ENCODE results near the gene SUCLA2.
"Not testable (repeated sequence)": the region's sequence is repeated elsewhere in the genome, so short reads cannot be mapped to it uniquely, and the experiment has no call there.

SUCLA2 gene

GRCh38 chr13:47990920-47991466, 10.1 kb downstream of the SUCLA2 start:
- DNase-seq, result no peak

- no peak for DNase-seq
Observed at GRCh38 chr13:47990427-47990826, 10.6 kb downstream of the SUCLA2 start.

GRCh38 chr13:47983070-47983469, 18.0 kb downstream of the SUCLA2 start:
- no peak for DNase-seq

- no peak for DNase-seq
Observed at GRCh38 chr13:47976325-47976724, 24.7 kb downstream of the SUCLA2 start.

GRCh38 chr13:47964863-47965262, 36.2 kb downstream of the SUCLA2 start:
- DNase-seq, result no peak

- DNase-seq, result no peak
Observed at GRCh38 chr13:47962237-47962636, 38.8 kb downstream of the SUCLA2 start.

GRCh38 chr13:47959468-47960247, 41.4 kb downstream of the SUCLA2 start:
- DNase-seq, result no peak

GRCh38 chr13:47957073-47957472, 44.0 kb downstream of the SUCLA2 start:
- DNase-seq, result no peak

- DNase-seq, result no peak
Observed at GRCh38 chr13:47955836-47956235, 45.2 kb downstream of the SUCLA2 start.

- DNase-seq, result no peak
Observed at GRCh38 chr13:47949799-47950198, 51.3 kb downstream of the SUCLA2 start.

GRCh38 chr13:47945738-47946137, 55.3 kb downstream of the SUCLA2 start:
- no peak for DNase-seq

- DNase-seq, result not testable (repeated sequence)
Observed at GRCh38 chr13:47945146-47945545, 55.9 kb downstream of the SUCLA2 start.

GRCh38 chr13:47934371-47934770, 66.7 kb downstream of the SUCLA2 start:
- DNase-seq, result no peak

GRCh38 chr13:47932950-47933923, 67.8 kb downstream of the SUCLA2 start:
- peak; percentile 37 for DNase-seq

GRCh38 chr13:47930649-47931165, 70.4 kb downstream of the SUCLA2 start:
- DNase-seq, result no peak

GRCh38 chr13:47929156-47929555, 71.9 kb downstream of the SUCLA2 start:
- DNase-seq, result no peak

GRCh38 chr13:47917022-47917574, 84.0 kb downstream of the SUCLA2 start:
- no peak for DNase-seq

GRCh38 chr13:47908197-47908902, 92.7 kb downstream of the SUCLA2 start:
- DNase-seq, result no peak

GRCh38 chr13:47904891-47905290, 96.2 kb downstream of the SUCLA2 start:
- no peak for DNase-seq

GRCh38 chr13:47904241-47904640, 96.8 kb downstream of the SUCLA2 start:
- DNase-seq, result no peak

- no peak for DNase-seq
Observed at GRCh38 chr13:47903836-47904235, 97.2 kb downstream of the SUCLA2 start.

GRCh38 chr13:47901441-47901840, 99.6 kb downstream of the SUCLA2 start:
- DNase-seq, result no peak
